WTC11 (cell line): Measurements from ENCODE around the gene SHROOM1. TPM values are rescaled to one million over a fixed set of nuclear protein-coding genes. Genes with fewer than 3 reads are reported as not detected.

Experiments
- ATAC-seq: fragments of 200-7000 bp; cut with Tn5 transposase; 2 replicates; pipeline ENCODE4 v1.10.0; 2021; ENCODE audit warnings: mild to moderate bottlenecking, moderate library complexity
- CTCF ChIA-PET: fragments of 300-600 bp; sonication (Branson Sonifier 250); formaldehyde crosslinking; loops from one replicate; lab custom pipeline; 2021; ENCODE audit warnings: antibody characterized with exemption; lab: Charles Lee
- POLR2A ChIA-PET: fragments of 350-600 bp; sonication (Branson Sonifier 250); formaldehyde crosslinking; loops from one replicate; lab custom pipeline; 2021; ENCODE audit warnings: antibody characterized with exemption; lab: Charles Lee
- DNase-seq: peaks from one replicate; pipeline ENCODE4 v3.0.0; 2021; ENCODE audit warnings: low spot score
- H3K27ac Mint-ChIP-seq: 2 replicates; pipeline ENCODE4 v1.8.0; 2021; ENCODE audit warnings: mixed read lengths
- H3K27me3 Mint-ChIP-seq: 2 replicates; pipeline ENCODE4 v1.8.0; 2021; ENCODE audit warnings: low read depth, mild to moderate bottlenecking, moderate library complexity, mixed read lengths
- H3K36me3 Mint-ChIP-seq: 2 replicates; pipeline ENCODE4 v1.8.0; 2021; ENCODE audit warnings: mixed read lengths
- H3K4me1 Mint-ChIP-seq: 2 replicates; pipeline ENCODE4 v1.8.0; 2022; ENCODE audit warnings: mixed read lengths
- H3K4me3 Mint-ChIP-seq: 2 replicates; pipeline ENCODE4 v1.8.0; 2021; ENCODE audit warnings: mild to moderate bottlenecking, moderate library complexity, mixed read lengths
- H3K9me3 Mint-ChIP-seq: 2 replicates; pipeline ENCODE4 v1.8.0; 2021; ENCODE audit warnings: mixed read lengths
- ATF1 ChIP-seq: sonication (generic); formaldehyde crosslinking; IDR thresholded peaks from 2 replicates; pipeline ENCODE4 v1.8.1; 2023; ENCODE audit warnings: mild to moderate bottlenecking, moderate library complexity, missing genetic modification reagents
- CREB1 ChIP-seq: sonication (generic); formaldehyde crosslinking; IDR thresholded peaks from 2 replicates; pipeline ENCODE4 v1.8.0; 2023; ENCODE audit warnings: mild to moderate bottlenecking, missing genetic modification reagents
- ELF4 ChIP-seq: sonication (generic); formaldehyde crosslinking; IDR thresholded peaks from 2 replicates; pipeline ENCODE4 v1.8.1; 2022; ENCODE audit warnings: low read depth, mild to moderate bottlenecking, moderate library complexity, missing genetic modification reagents
- ESRRA ChIP-seq: sonication (generic); formaldehyde crosslinking; IDR thresholded peaks from 2 replicates; pipeline ENCODE4 v1.8.1; 2022; ENCODE audit warnings: mild to moderate bottlenecking, missing genetic modification reagents, borderline replicate concordance
- GRHL2 ChIP-seq: fragments of 250-450 bp; sonication (Bioruptor Pico); IDR thresholded peaks from 2 replicates; pipeline ENCODE4 v1.8.0; 2022; ENCODE audit warnings: mild to moderate bottlenecking, moderate library complexity; ENCODE audit not compliant: insufficient replicate concordance, severe bottlenecking
- IRF2 ChIP-seq: sonication (generic); formaldehyde crosslinking; IDR thresholded peaks from 2 replicates; pipeline ENCODE4 v1.8.0; 2022; ENCODE audit warnings: low read depth, missing genetic modification reagents, borderline replicate concordance
- JAZF1 ChIP-seq: fragments of 250-450 bp; sonication (Bioruptor Pico); IDR thresholded peaks from 2 replicates; pipeline ENCODE4 v1.9.0; 2021; ENCODE audit warnings: moderate library complexity, mild to moderate bottlenecking, inconsistent platforms
- MXD4 ChIP-seq: fragments of 250-450 bp; sonication (Bioruptor Pico); IDR thresholded peaks from 2 replicates; pipeline ENCODE4 v1.8.0; 2021; ENCODE audit warnings: mild to moderate bottlenecking, moderate library complexity, borderline replicate concordance
- NFE2L1 ChIP-seq: sonication (generic); formaldehyde crosslinking; IDR thresholded peaks from 2 replicates; pipeline ENCODE4 v1.8.1; 2023; ENCODE audit warnings: missing genetic modification reagents
- SMAD4 ChIP-seq: sonication (generic); formaldehyde crosslinking; IDR thresholded peaks from 2 replicates; pipeline ENCODE4 v1.8.0; 2022; ENCODE audit warnings: mild to moderate bottlenecking, missing genetic modification reagents
- TEAD1 ChIP-seq: sonication (generic); formaldehyde crosslinking; IDR thresholded peaks from 2 replicates; pipeline ENCODE4 v1.8.0; 2022; ENCODE audit warnings: mild to moderate bottlenecking, missing genetic modification reagents
- TEAD4 ChIP-seq: sonication (generic); formaldehyde crosslinking; IDR thresholded peaks from 2 replicates; pipeline ENCODE4 v1.8.0; 2022; ENCODE audit warnings: mild to moderate bottlenecking, missing genetic modification reagents
- ZNF138 ChIP-seq: sonication (generic); formaldehyde crosslinking; conservative IDR thresholded peaks from 2 replicates; pipeline ENCODE4 v1.8.1; 2022; ENCODE audit warnings: mild to moderate bottlenecking, moderate library complexity, missing genetic modification reagents
- ZNF232 ChIP-seq: sonication (generic); formaldehyde crosslinking; IDR thresholded peaks from 2 replicates; pipeline ENCODE4 v1.8.0; 2022; ENCODE audit warnings: mild to moderate bottlenecking, missing genetic modification reagents
- ZNF671 ChIP-seq: fragments of 250-450 bp; sonication (Bioruptor Pico); IDR thresholded peaks from 2 replicates; pipeline ENCODE4 v1.8.0; 2021; ENCODE audit warnings: mild to moderate bottlenecking
- total RNA-seq: library from RNA; stranded (reverse); gene quantifications from 3 replicates; pipeline ENCODE4 v1.2.3, GENCODE V29; 2021
- TF ChIP-seq, protein P1 (sequence below): fragments of 250-450 bp; sonication (Bioruptor Pico); IDR thresholded peaks from 2 replicates; pipeline ENCODE4 v1.8.0; 2021; ENCODE audit warnings: mild to moderate bottlenecking
- TF ChIP-seq, protein P2 (sequence below): sonication (generic); formaldehyde crosslinking; IDR thresholded peaks from 2 replicates; pipeline ENCODE4 v1.8.1; 2023; ENCODE audit warnings: mild to moderate bottlenecking, moderate library complexity, missing genetic modification reagents
- TF ChIP-seq, protein P3 (sequence below): sonication (generic); formaldehyde crosslinking; IDR thresholded peaks from 2 replicates; pipeline ENCODE4 v1.8.0; 2022; ENCODE audit warnings: mild to moderate bottlenecking, missing genetic modification reagents
- TF ChIP-seq, protein P4 (sequence below): sonication (generic); formaldehyde crosslinking; IDR thresholded peaks from 2 replicates; pipeline ENCODE4 v1.8.0; 2022; ENCODE audit warnings: missing genetic modification reagents
- TF ChIP-seq, protein P5 (sequence below): fragments of 250-450 bp; sonication (Bioruptor Pico); IDR thresholded peaks from 2 replicates; pipeline ENCODE4 v2.1.2; 2022; ENCODE audit warnings: mild to moderate bottlenecking, moderate library complexity
- TF ChIP-seq, protein P6 (sequence below): fragments of 250-450 bp; sonication (Bioruptor Pico); IDR thresholded peaks from 2 replicates; pipeline ENCODE4 v1.9.0; 2021; ENCODE audit warnings: mild to moderate bottlenecking

Gene SHROOM1
- total RNA-seq, 1 experiment from 2014 or later, result 8.1 TPM

DNA sequence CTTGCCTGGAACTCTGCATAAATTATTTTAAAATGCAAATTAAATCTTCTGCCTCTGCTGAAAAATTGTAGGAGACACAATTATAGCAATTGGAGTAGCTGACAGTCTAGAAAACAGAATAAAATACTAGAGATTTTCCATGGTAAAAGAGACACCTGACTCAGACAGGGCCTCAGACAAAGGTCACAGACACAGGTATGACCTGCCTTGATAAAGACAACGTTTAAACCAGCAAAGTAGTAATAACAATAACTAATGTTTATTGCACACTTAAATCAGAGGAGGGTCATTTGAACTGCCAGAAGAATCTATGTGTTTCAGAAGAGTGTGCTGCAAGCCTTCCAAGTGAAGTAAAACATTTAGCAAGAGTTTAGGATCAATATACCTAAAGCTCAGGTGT, 13.4 kb downstream of the SHROOM1 start:
- Mint-ChIP-seq H3K36me3 (no peaks in the 10 kb centered on the region), H3K9me3 (no peaks in the 10 kb centered on the region), H3K27ac (no peak overlapping the region), H3K4me3 (no peak overlapping the region), H3K27me3 (peaks cover 72% of the 10 kb centered on the region), H3K4me1 (peaks cover 18% of the 10 kb centered on the region)
- no peak for ATAC-seq
- ChIA-PET CTCF (interaction anchor here (4.7 to 5.3 kb wide), 2 partner anchors 10 to 62 kb away, joined by 92 to 101 read pairs; no protein-coding TSS in a partner anchor), POLR2A (interaction anchor here (0.6 kb wide), 1 partner anchor 62 kb away, joined by 3 read pairs; no protein-coding TSS in a partner anchor)
- DNase-seq, result no peak
- TF ChIP-seq MXD4 (CRISPR knock-in tag) (no peak), ELF4 (CRISPR knock-in tag) (no peak), ESRRA (CRISPR knock-in tag) (no peak), ZNF232 (no peak), TEAD1 (CRISPR knock-in tag) (no peak)
- TF ChIP-seq, protein P1, sequence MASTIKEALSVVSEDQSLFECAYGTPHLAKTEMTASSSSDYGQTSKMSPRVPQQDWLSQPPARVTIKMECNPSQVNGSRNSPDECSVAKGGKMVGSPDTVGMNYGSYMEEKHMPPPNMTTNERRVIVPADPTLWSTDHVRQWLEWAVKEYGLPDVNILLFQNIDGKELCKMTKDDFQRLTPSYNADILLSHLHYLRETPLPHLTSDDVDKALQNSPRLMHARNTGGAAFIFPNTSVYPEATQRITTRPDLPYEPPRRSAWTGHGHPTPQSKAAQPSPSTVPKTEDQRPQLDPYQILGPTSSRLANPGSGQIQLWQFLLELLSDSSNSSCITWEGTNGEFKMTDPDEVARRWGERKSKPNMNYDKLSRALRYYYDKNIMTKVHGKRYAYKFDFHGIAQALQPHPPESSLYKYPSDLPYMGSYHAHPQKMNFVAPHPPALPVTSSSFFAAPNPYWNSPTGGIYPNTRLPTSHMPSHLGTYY, result no peak
- TF ChIP-seq, protein P2, sequence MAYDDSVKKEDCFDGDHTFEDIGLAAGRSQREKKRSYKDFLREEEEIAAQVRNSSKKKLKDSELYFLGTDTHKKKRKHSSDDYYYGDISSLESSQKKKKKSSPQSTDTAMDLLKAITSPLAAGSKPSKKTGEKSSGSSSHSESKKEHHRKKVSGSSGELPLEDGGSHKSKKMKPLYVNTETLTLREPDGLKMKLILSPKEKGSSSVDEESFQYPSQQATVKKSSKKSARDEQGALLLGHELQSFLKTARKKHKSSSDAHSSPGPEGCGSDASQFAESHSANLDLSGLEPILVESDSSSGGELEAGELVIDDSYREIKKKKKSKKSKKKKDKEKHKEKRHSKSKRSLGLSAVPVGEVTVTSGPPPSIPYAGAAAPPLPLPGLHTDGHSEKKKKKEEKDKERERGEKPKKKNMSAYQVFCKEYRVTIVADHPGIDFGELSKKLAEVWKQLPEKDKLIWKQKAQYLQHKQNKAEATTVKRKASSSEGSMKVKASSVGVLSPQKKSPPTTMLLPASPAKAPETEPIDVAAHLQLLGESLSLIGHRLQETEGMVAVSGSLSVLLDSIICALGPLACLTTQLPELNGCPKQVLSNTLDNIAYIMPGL (CRISPR knock-in tag), result no peak
- TF ChIP-seq, protein P3, sequence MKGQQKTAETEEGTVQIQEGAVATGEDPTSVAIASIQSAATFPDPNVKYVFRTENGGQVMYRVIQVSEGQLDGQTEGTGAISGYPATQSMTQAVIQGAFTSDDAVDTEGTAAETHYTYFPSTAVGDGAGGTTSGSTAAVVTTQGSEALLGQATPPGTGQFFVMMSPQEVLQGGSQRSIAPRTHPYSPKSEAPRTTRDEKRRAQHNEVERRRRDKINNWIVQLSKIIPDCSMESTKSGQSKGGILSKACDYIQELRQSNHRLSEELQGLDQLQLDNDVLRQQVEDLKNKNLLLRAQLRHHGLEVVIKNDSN (CRISPR knock-in tag), result no peak

DNA sequence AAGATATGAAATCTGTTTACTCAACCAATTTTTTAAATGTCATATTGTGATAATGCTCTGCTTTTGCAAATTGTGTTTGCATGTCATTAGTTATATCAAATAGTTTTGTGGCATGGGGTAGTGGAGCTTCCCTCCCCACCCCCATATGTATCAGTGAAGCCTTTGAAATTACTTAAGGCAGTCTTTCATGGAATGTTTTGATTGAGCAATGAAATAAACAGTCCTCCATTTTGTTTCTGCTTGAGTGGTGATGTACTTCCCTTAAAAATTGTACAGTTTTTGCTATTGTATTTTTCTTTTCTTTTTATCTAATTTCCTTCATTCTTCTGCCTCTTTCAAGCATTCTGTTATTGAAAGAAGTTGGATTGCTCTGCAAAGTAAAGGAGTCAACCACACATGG, 13.9 kb downstream of the SHROOM1 start:
- TF ChIP-seq CREB1 (no peak), SMAD4 (CRISPR knock-in tag) (no peak), IRF2 (CRISPR knock-in tag) (no peak), ATF1 (CRISPR knock-in tag) (no peak), ZNF671 (CRISPR knock-in tag) (no peak), ELF4 (CRISPR knock-in tag) (no peak), TEAD4 (CRISPR knock-in tag) (no peak), JAZF1 (CRISPR knock-in tag) (no peak), GRHL2 (CRISPR knock-in tag) (no peak), ESRRA (CRISPR knock-in tag) (no peak), ZNF138 (no peak), NFE2L1 (CRISPR knock-in tag) (no peak)
- TF ChIP-seq, protein P4, sequence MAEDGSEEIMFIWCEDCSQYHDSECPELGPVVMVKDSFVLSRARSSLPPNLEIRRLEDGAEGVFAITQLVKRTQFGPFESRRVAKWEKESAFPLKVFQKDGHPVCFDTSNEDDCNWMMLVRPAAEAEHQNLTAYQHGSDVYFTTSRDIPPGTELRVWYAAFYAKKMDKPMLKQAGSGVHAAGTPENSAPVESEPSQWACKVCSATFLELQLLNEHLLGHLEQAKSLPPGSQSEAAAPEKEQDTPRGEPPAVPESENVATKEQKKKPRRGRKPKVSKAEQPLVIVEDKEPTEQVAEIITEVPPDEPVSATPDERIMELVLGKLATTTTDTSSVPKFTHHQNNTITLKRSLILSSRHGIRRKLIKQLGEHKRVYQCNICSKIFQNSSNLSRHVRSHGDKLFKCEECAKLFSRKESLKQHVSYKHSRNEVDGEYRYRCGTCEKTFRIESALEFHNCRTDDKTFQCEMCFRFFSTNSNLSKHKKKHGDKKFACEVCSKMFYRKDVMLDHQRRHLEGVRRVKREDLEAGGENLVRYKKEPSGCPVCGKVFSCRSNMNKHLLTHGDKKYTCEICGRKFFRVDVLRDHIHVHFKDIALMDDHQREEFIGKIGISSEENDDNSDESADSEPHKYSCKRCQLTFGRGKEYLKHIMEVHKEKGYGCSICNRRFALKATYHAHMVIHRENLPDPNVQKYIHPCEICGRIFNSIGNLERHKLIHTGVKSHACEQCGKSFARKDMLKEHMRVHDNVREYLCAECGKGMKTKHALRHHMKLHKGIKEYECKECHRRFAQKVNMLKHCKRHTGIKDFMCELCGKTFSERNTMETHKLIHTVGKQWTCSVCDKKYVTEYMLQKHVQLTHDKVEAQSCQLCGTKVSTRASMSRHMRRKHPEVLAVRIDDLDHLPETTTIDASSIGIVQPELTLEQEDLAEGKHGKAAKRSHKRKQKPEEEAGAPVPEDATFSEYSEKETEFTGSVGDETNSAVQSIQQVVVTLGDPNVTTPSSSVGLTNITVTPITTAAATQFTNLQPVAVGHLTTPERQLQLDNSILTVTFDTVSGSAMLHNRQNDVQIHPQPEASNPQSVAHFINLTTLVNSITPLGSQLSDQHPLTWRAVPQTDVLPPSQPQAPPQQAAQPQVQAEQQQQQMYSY (CRISPR knock-in tag), result no peak
- TF ChIP-seq, protein P5, sequence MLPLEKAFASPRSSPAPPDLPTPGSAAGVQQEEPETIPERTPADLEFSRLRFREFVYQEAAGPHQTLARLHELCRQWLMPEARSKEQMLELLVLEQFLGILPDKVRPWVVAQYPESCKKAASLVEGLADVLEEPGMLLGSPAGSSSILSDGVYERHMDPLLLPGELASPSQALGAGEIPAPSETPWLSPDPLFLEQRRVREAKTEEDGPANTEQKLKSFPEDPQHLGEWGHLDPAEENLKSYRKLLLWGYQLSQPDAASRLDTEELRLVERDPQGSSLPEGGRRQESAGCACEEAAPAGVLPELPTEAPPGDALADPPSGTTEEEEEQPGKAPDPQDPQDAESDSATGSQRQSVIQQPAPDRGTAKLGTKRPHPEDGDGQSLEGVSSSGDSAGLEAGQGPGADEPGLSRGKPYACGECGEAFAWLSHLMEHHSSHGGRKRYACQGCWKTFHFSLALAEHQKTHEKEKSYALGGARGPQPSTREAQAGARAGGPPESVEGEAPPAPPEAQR (CRISPR knock-in tag), result no peak
- TF ChIP-seq, protein P6, sequence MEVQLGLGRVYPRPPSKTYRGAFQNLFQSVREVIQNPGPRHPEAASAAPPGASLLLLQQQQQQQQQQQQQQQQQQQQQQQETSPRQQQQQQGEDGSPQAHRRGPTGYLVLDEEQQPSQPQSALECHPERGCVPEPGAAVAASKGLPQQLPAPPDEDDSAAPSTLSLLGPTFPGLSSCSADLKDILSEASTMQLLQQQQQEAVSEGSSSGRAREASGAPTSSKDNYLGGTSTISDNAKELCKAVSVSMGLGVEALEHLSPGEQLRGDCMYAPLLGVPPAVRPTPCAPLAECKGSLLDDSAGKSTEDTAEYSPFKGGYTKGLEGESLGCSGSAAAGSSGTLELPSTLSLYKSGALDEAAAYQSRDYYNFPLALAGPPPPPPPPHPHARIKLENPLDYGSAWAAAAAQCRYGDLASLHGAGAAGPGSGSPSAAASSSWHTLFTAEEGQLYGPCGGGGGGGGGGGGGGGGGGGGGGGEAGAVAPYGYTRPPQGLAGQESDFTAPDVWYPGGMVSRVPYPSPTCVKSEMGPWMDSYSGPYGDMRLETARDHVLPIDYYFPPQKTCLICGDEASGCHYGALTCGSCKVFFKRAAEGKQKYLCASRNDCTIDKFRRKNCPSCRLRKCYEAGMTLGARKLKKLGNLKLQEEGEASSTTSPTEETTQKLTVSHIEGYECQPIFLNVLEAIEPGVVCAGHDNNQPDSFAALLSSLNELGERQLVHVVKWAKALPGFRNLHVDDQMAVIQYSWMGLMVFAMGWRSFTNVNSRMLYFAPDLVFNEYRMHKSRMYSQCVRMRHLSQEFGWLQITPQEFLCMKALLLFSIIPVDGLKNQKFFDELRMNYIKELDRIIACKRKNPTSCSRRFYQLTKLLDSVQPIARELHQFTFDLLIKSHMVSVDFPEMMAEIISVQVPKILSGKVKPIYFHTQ, result no peak
- TF ChIP-seq, protein P3 (CRISPR knock-in tag), result no peak
- TF ChIP-seq, all 79 proteins: peak for 0
- Mint-ChIP-seq H3K9me3 (no peaks in the 10 kb centered on the region), H3K4me1 (peaks cover 18% of the 10 kb centered on the region), H3K36me3 (no peaks in the 10 kb centered on the region), H3K27ac (no peak overlapping the region), H3K27me3 (peaks cover 72% of the 10 kb centered on the region), H3K4me3 (no peak overlapping the region)
- DNase-seq, result no peak
- ATAC-seq, result no peak
- CTCF ChIA-PET, result interaction anchor here (5.3 kb wide), 1 partner anchor 9 kb away, joined by 101 read pairs; no protein-coding TSS in a partner anchor
- POLR2A ChIA-PET, result interaction anchor here (0.6 kb wide), 1 partner anchor 62 kb away, joined by 3 read pairs; no protein-coding TSS in a partner anchor
